ENCODE data around the gene FRA10AC1. TPM values are rescaled to one million over a fixed set of nuclear protein-coding genes. Genes with fewer than 3 reads are reported as not detected.

FRA10AC1 gene
- polyA plus RNA-seq, 3 donors, result 26.7 to 46.6 (median 31.0) TPM

GRCh38 chr10:93652857-93653256 is 49.5 kb downstream of the FRA10AC1 start:
- no peak for DNase-seq

GRCh38 chr10:93639791-93640190 is 62.6 kb downstream of the FRA10AC1 start:
- no peak for DNase-seq

DNA sequence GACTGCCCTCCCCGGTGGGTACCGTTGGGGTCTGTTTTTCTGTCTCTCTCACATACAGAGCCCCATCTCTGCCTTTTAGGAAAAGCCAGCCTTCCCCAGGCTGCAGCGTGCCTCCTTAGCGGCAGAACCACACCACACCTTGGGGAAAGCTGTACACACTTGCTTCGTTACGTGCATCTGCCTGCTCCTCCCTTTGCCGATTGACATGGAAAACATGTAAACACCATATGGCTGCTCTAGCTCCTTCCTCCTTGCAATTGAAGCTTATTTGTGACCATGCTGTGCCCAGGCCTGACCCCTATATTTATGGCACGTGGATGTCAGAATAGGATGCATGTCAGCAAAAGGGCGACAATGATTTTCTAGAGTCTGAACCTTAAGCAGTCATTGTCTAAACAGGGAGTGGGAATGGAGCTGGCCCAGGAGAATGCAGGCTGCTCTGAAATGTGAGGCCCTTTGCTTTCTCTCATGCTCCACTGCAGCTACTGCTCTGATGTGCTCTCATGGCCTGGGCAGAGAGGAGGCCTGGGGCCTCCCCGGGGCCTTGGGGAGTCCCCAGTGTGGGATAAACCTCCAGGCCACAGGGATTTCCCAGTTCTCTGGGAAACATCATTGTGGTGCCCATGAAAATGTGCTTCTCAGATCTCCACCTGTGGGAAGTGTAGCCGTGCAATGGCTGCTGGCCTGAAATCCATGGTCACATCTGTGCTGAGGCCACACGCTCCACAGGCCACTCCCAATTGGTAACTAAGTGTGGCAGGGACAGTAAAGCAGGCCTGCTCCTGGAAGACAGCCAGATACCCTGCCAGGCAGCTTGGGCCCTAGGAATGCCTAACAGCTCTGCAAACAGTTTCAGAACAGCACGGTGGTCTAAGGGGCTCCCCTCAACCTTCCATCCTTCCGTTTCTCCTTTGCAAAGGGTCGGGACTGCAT is 71.5 kb downstream of the FRA10AC1 start:
- DNase-seq, result no peak

GRCh38 chr10:93629647-93630305 is 72.6 kb downstream of the FRA10AC1 start:
- peak; percentile 23 for DNase-seq

DNA sequence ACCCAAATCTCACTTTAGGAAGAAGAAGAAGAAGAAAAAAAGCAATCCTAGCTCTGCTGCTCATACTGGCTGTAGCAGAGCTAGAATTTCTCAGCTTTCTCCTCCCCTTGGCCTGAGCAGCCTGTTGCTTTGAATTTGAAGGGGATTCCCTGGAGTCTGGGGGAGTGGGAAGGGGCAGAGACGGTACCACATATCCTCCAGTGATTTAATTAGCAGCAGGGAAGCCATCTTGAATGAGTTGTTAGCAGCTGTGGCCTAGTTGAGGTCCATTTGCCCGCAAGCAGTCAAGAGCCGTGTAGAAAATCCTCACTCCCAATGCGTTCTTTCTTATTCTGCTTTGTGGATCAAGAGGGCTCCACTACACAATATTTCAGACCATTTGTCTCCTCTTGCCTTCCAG is 73.5 kb downstream of the FRA10AC1 start:
- DNase-seq, result no peak

DNA sequence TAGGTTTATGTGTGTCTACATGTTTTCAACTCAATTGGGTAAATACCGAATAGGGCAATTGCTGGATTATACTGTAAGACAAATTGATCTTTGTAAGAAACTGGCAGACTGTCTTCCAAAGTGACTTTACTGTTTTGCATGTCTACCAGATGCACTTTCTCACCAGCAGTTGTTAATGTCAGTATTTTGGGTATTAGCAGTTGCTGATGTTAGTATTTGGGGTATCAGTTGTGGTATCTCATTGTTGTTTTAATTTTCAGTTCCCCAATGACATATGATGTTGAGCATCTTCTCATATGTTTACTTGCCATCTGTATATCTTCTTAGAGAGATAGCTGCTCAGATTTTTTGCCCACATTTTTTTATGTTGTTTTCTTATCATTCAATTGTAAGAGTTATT is 79.5 kb downstream of the FRA10AC1 start:
- DNase-seq, result no peak

DNA sequence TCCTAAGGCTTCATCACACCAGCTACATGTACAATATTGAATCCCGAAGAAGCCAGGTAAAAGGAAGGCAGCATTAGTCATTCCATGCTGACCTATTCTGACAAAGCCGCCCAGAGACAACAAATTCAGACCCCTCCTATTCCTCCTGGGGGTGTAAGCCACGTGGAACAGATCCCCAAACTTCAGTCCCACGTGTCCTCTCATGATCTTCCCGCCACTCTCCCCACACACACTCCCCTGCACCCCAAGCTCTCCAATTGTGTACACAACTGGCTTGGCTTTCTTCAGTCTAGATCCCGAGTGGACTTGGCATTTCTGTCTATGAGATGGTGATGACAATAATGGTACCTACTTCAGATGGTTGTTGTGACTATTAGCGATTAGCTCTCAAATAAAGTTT is 81.5 kb downstream of the FRA10AC1 start:
- no peak for DNase-seq

Other genes starting within 250 kb of the FRA10AC1 start
- 10 to 100 TPM; 21.7 to 32.5 (median 28.0) TPM for gene MYOF, start 220.3 kb downstream of the FRA10AC1 start, polyA plus RNA-seq (ENCODE audit: insufficient read length in 3 of 3)
- 10 to 100 TPM; 12.9 to 15.7 (median 13.0) TPM for gene CEP55, start 206.0 kb downstream of the FRA10AC1 start, polyA plus RNA-seq (ENCODE audit: insufficient read length in 3 of 3)
- under 1 TPM in 1 of 3 donors, not detected in 2; 0.03 TPM for gene FFAR4, start 135.9 kb downstream of the FRA10AC1 start, polyA plus RNA-seq (ENCODE audit: insufficient read length in 3 of 3)
- gene RBP4, start 101.4 kb downstream of the FRA10AC1 start, polyA plus RNA-seq (ENCODE audit: insufficient read length in 3 of 3), result under 1 TPM; 0.35 to 0.73 (median 0.36) TPM
- 1 to 10 TPM in 2 of 3 donors, under 1 TPM in 1; 0.33 to 1.7 (median 1.7) TPM for gene PDE6C, start 90.1 kb downstream of the FRA10AC1 start, polyA plus RNA-seq (ENCODE audit: insufficient read length in 3 of 3)
- gene LGI1, start 55.3 kb upstream of the FRA10AC1 start, polyA plus RNA-seq (ENCODE audit: insufficient read length in 3 of 3), result 1 to 10 TPM; 3.8 to 7.1 (median 5.1) TPM
- 1 to 10 TPM; 7.2 to 9.1 (median 7.8) TPM for gene SLC35G1, start 191.4 kb upstream of the FRA10AC1 start, polyA plus RNA-seq (ENCODE audit: insufficient read length in 3 of 3)

Measured in renal pelvis (tissue), 4 donors.